ENCODE results near the gene SUGCT.

DNA sequence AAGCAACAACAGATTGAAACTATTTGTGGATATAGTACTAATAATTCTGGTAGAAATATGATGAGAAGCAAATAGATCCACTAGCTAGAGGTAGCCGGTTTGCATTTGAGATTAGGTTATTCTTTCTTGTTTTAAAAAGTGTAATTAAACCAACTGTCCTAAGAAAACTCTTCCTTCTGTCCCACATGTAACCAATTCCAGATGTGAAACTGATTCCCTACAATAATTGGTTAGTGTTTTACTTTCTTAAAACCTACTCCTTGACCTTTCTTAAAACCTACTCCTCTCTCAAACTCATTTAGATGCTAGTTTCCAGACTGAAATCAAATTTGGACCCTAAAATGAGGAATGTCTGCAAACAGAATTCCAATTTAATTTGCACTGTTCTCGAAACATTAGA lies 521.5 kb downstream of the SUGCT start:
- TF ChIP-seq, protein P1, sequence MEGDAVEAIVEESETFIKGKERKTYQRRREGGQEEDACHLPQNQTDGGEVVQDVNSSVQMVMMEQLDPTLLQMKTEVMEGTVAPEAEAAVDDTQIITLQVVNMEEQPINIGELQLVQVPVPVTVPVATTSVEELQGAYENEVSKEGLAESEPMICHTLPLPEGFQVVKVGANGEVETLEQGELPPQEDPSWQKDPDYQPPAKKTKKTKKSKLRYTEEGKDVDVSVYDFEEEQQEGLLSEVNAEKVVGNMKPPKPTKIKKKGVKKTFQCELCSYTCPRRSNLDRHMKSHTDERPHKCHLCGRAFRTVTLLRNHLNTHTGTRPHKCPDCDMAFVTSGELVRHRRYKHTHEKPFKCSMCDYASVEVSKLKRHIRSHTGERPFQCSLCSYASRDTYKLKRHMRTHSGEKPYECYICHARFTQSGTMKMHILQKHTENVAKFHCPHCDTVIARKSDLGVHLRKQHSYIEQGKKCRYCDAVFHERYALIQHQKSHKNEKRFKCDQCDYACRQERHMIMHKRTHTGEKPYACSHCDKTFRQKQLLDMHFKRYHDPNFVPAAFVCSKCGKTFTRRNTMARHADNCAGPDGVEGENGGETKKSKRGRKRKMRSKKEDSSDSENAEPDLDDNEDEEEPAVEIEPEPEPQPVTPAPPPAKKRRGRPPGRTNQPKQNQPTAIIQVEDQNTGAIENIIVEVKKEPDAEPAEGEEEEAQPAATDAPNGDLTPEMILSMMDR (IDR thresholded peaks at IDR 0.05; ENCODE audit: low read depth, low read length) = no peak
- TF ChIP-seq EZH2phosphoT487 (IDR thresholded peaks at IDR 0.05; ENCODE audit: low read depth) = no peak
